HTERT RPE-1 (cell line): ENCODE results near the gene TMEM202.
"Not testable (repeated sequence)": the region's sequence is repeated elsewhere in the genome, so short reads cannot be mapped to it uniquely, and the experiment has no call there.

ENCODE experiments used
- in situ Hi-C: fragments of 300-500 bp; cut with MboI; formaldehyde crosslinking; loops from 4 replicates; pipeline ENCODE4 v1.14.3; 2020; ENCODE audit warnings: low sequenced_read_pairs

TMEM202 gene

GRCh38 chr15:72397796-72398588 is at the start of gene TMEM202:
Gene TMEM202, plus strand, starts transcription at chr15:72398305. Its CDS starts 22 bp downstream, at chr15:72398327.
- in situ Hi-C loops = no loop called here

- in situ Hi-C loops = no loop called here
These were observed 44.8 kb upstream of the TMEM202 start for GRCh38 chr15:72353266-72353665.

- in situ Hi-C loops = no loop called here
These were observed 43.6 kb upstream of the TMEM202 start for GRCh38 chr15:72354496-72354895.

GRCh38 chr15:72358121-72358520 is 40.0 kb upstream of the TMEM202 start:
- in situ Hi-C loops = no loop called here

GRCh38 chr15:72358650-72359171 is 39.4 kb upstream of the TMEM202 start:
- in situ Hi-C loops = no loop called here

- in situ Hi-C loops = no loop called here
These were observed 36.9 kb upstream of the TMEM202 start for GRCh38 chr15:72361176-72361575.

- in situ Hi-C loops = no loop called here
These were observed 32.3 kb upstream of the TMEM202 start for GRCh38 chr15:72365844-72366243.

- in situ Hi-C loops = no loop called here
These were observed 29.8 kb upstream of the TMEM202 start for GRCh38 chr15:72368325-72368724.

GRCh38 chr15:72368899-72369298 is 29.2 kb upstream of the TMEM202 start:
- in situ Hi-C loops = no loop called here

GRCh38 chr15:72369964-72370363 is 28.1 kb upstream of the TMEM202 start:
- in situ Hi-C loops = no loop called here

GRCh38 chr15:72372361-72372760 is 25.7 kb upstream of the TMEM202 start:
- in situ Hi-C loops = no loop called here

- in situ Hi-C loops = no loop called here
These were observed 22.6 kb upstream of the TMEM202 start for GRCh38 chr15:72375501-72375845.

- in situ Hi-C loops = no loop called here
These were observed 22.1 kb upstream of the TMEM202 start, which contains the start of gene HEXA for GRCh38 chr15:72375846-72376581. Gene HEXA, minus strand, starts transcription at chr15:72376014. Its CDS starts 42 bp downstream, at chr15:72375972.

- in situ Hi-C loops = no loop called here
These were observed 20.8 kb upstream of the TMEM202 start for GRCh38 chr15:72377331-72377730.

- in situ Hi-C loops = not testable (repeated sequence)
These were observed 19.0 kb upstream of the TMEM202 start for GRCh38 chr15:72379106-72379505.

GRCh38 chr15:72379856-72380430 is 18.2 kb upstream of the TMEM202 start:
- in situ Hi-C loops = no loop called here

- in situ Hi-C loops = no loop called here
These were observed 17.4 kb upstream of the TMEM202 start for GRCh38 chr15:72380743-72381142.

GRCh38 chr15:72382146-72382545 is 16.0 kb upstream of the TMEM202 start:
- in situ Hi-C loops = no loop called here

GRCh38 chr15:72387741-72388140 is 10.4 kb upstream of the TMEM202 start:
- in situ Hi-C loops = no loop called here

- in situ Hi-C loops = no loop called here
These were observed 8.9 kb upstream of the TMEM202 start for GRCh38 chr15:72389231-72389630.

- in situ Hi-C loops = not testable (repeated sequence)
These were observed 1.8 kb upstream of the TMEM202 start for GRCh38 chr15:72396331-72396730.

GRCh38 chr15:72398648-72399047 is 543 bp downstream of the TMEM202 start:
- in situ Hi-C loops = no loop called here
